HG02938 (cell line): ENCODE measurements around the gene LYPD1.

ENCODE experiments used
- ATAC-seq: cut with Tn5 transposase; IDR thresholded peaks from one replicate; pipeline ENCODE4 v1.9.1; 2021; ENCODE audit warnings: mild to moderate bottlenecking, moderate library complexity; ENCODE audit not compliant: unreplicated experiment

Gene LYPD1

DNA sequence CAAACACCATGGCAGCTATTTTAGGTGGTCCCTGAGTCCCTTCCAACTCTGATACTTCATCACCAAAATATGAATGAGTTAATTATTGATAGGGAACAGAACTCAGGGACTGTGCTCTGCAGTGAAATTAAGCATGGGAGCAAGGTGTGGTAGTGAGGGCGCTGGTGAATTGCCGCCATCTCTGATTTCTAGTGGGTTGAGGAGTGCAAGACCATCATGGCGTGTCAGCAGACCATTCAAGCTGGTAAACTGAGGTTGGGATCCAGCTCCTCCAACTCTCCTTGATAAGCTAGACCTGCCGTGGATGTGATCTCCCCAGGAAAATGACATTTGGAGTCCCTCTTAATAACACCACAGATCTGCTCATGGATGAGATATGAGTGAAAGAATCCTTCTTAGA lies 70.4 kb downstream of the LYPD1 start:
- ATAC-seq, result no peak

DNA sequence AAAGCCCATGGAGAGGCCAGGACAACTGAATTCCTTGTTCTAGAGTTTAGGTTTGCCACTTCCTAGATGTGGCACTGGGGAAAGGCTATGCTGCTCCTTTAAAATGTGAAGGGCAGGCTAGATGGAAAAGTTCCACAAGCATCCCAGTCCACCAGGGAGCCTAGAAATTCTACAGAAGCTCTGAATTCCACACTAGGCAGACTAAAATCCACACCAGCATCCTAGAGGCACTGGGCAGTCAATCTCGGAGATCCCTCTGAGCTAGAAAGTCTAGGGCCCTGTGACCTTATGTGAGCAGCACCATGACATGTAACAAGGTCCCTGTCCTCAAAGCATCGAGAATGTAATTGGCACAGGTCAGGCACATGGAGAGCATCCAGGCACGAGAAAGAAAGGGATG lies 71.5 kb downstream of the LYPD1 start:
- ATAC-seq, result no peak

DNA sequence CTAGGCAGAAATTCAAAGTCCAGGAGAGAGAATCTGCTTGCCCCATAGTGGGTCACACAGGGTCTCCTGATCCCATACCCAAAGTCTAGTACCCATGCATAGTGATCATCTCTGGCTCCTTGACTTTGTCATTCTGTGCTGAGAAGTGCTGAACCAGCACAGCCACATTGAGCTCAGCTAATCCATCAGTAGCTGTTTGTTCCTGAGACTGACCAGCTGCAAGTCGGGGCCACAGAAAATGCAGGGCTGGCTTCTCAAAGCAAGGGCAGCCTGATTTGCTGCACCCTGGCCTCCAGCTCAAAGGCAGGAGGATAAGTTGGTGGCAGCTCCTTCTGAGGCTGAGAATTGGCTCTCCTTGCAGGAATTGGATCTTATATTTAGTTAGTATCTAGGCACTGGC lies 72.2 kb downstream of the LYPD1 start:
- ATAC-seq, result no peak

DNA sequence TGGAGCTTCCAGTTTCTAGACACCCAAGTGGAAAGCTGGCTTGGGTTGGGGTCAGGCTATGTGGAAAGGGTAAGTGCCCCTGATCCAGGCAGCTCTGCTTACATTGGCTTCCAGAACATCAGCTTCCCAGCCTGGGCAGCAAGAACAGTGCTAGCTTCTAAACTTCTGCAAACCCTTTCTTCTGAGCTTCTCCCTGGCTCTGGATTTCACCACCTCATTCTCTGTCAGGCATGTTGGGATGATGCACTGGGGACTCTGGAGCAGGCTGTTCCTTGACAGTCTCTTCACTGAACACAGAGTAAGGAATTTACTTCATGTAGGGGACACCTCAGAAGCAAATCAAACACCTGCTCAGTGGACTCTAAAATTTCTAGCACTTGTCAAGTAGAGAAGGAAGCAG lies 72.8 kb downstream of the LYPD1 start:
- no peak for ATAC-seq

DNA sequence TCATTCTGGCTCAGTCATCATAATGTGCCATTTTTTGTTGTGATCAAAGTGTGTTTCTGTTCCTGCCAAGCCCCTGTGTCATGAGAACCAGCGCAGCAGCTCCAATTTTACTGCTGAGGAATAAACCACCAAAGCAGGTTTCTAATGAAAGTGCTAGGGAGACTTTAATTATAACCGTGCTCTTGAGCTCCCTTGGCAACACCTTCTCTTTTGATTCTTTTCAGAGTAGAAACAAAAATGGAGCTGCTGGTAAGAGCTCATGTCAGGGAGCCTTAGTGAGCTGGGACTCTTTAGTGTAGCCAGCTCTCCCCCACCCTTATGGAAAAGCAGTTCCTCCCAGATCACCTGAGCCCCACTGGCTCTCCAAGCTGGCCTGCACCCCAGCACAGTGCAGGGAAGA lies 74.3 kb downstream of the LYPD1 start:
- ATAC-seq, result no peak

DNA sequence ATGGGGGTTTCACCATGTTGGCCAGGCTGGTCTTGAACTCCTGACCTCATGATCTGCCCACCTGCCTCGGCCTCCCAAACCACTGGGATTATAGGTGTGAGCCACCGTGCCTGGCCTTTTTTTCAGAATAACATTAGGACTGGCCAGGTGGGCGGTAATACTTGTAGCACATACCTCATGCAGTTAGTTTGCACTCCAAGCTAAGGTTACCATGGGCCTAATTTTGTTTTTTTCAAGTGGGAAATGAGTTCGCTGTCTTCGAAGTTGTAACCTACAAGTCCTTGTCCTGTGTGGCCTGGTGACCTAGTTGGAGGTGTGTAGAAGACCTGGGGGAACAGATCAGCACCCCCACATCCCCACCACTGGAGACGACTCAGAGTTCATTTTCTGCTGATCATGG lies 74.8 kb downstream of the LYPD1 start:
- no peak for ATAC-seq
